HepG2 (cell line): Measurements from ENCODE around the gene GABBR2. TPM values are rescaled to one million over a fixed set of nuclear protein-coding genes. Genes with fewer than 3 reads are reported as not detected.

Experiments used
- ATAC-seq: fragments of 200-7000 bp; cut with Tn5 transposase; 3 replicates; pipeline ENCODE4 v1.9.1; 2020; ENCODE audit warnings: mild to moderate bottlenecking, moderate library complexity
- BruUV-seq: library from RNA; stranded (reverse); fragments of 400-500 nt; replicated peaks from 2 replicates; lab custom pipeline; 2021; lab: Mats Ljungman, UMichigan
- CTCF ChIA-PET: fragments of 300-600 bp; formaldehyde crosslinking; extraction: SDS; loops from one replicate; lab custom pipeline; 2021; ENCODE audit warnings: low total read pairs, inconsistent platforms, low intra/inter-chr PET ratio; lab: Yijun Ruan, JAX
- POLR2A ChIA-PET: fragments of 350-600 bp; sonication (Branson Sonifier 250); formaldehyde crosslinking; loops from one replicate; lab custom pipeline; 2020; ENCODE audit warnings: antibody characterized with exemption, inconsistent platforms; lab: Yijun Ruan, JAX
- DNase-seq: peaks from one replicate; pipeline ENCODE4 v3.0.0-alpha.2; 2015; ENCODE audit warnings: low spot score
- FAIRE-seq: peaks from 3 replicates; lab custom pipeline; 2011; peaks lifted over from hg19 to GRCh38; lab: Jason Lieb, UNC
- H2AFZ ChIP-seq: one replicate; pipeline ENCODE4 v1.6.1; 2011; ENCODE audit warnings: low read length, inconsistent platforms
- H3K27ac ChIP-seq: fragments of 300-600 bp; 3 replicates; pipeline ENCODE4 v1.8.0; 2011; ENCODE audit warnings: mixed run types, mild to moderate bottlenecking, mixed read lengths, low read length, inconsistent platforms; ENCODE audit not compliant: insufficient read depth; ENCODE audit errors: extremely low read length
- H3K27me3 ChIP-seq, 2 experiments: fragments of 200-600 bp in 1 of 2; 2 replicates in 1 of 2; 3 replicates in 1 of 2; pipeline versions ENCODE4 v1.6.0 to v1.8.0; 2011; ENCODE audit warnings: low read length in 2 of 2, mild to moderate bottlenecking in 2 of 2, moderate library complexity in 2 of 2, inconsistent platforms in 1 of 2; ENCODE audit not compliant: insufficient read depth in 2 of 2, control insufficient read depth in 1 of 2
- H3K36me3 ChIP-seq, 2 experiments: fragments of 200-600 bp in 1 of 2; replicated peaks in 1 of 2; 2 replicates in 1 of 2; 3 replicates in 1 of 2; pipeline versions ENCODE4 v1.5.1 to v1.8.0; 2011; ENCODE audit warnings: low read length in 2 of 2, inconsistent platforms in 1 of 2; ENCODE audit not compliant: insufficient read depth in 2 of 2, control insufficient read depth in 1 of 2
- H3K4me1 ChIP-seq: 2 replicates; pipeline ENCODE4 v1.5.1; 2012; ENCODE audit warnings: low read length, inconsistent platforms; ENCODE audit not compliant: insufficient read depth
- H3K4me2 ChIP-seq: 2 replicates; pipeline ENCODE4 v1.6.0; 2011; ENCODE audit warnings: low read depth, low read length, inconsistent platforms
- H3K4me3 ChIP-seq, 3 experiments: fragments of 200-600 bp in 1 of 3; sonication (generic), shearing (Covaris generic) in 1 of 3; replicated peaks in 1 of 3; 2 replicates each; pipeline ENCODE4 v1.5.1; 2011 to 2016; ENCODE audit warnings: low read length in 3 of 3, inconsistent platforms in 2 of 3, low read depth in 2 of 3, mild to moderate bottlenecking in 2 of 3, control low read depth in 1 of 3, mixed read lengths in 1 of 3; ENCODE audit not compliant: insufficient read depth in 1 of 3
- H3K79me2 ChIP-seq: one replicate; pipeline ENCODE4 v1.6.1; 2011; ENCODE audit warnings: low read length, inconsistent platforms; ENCODE audit not compliant: insufficient read depth
- H3K9ac ChIP-seq: 2 replicates; pipeline ENCODE4 v1.6.0; 2011; ENCODE audit warnings: mild to moderate bottlenecking, low read depth, low read length, inconsistent platforms; ENCODE audit not compliant: insufficient read depth
- H3K9me3 ChIP-seq: 2 replicates; pipeline ENCODE4 v1.5.1; 2012; ENCODE audit warnings: mild to moderate bottlenecking, low read length
- H4K20me1 ChIP-seq: 2 replicates; pipeline ENCODE4 v1.6.0; 2011; ENCODE audit warnings: inconsistent platforms, mild to moderate bottlenecking, low read length, moderate library complexity; ENCODE audit not compliant: insufficient read depth
- EZH2 ChIP-seq: conservative IDR thresholded peaks from 2 replicates; pipeline ENCODE4 v1.6.1; 2012; ENCODE audit warnings: mild to moderate bottlenecking, low read depth, low read length, moderate library complexity
- NCOA1 ChIP-seq: sonication (generic); formaldehyde crosslinking; IDR thresholded peaks from 2 replicates; pipeline ENCODE4 v1.9.0; 2021; ENCODE audit warnings: missing genetic modification reagents
- POLR2A ChIP-seq, 2 experiments: IDR thresholded peaks; 2 replicates each; pipeline ENCODE4 v1.6.1; 2011; ENCODE audit warnings: low read depth in 2 of 2, low read length in 2 of 2, mild to moderate bottlenecking in 1 of 2, moderate library complexity in 1 of 2; ENCODE audit not compliant: insufficient read depth in 1 of 2
- PPARG ChIP-seq: conservative IDR thresholded peaks from 2 replicates; pipeline ENCODE4 v1.6.1; 2016; ENCODE audit warnings: missing biosample characterization, missing genetic modification reagents
- RFXAP ChIP-seq: sonication (generic); formaldehyde crosslinking; IDR thresholded peaks from 2 replicates; pipeline ENCODE4 v1.4.0; 2020; ENCODE audit warnings: missing genetic modification reagents, borderline replicate concordance
- ZNF329 ChIP-seq: sonication (generic); formaldehyde crosslinking; IDR thresholded peaks from 2 replicates; pipeline ENCODE4 v1.9.0; 2021; ENCODE audit warnings: low read depth, mild to moderate bottlenecking, missing genetic modification reagents
- WGBS: methylation state at CpG from one replicate; pipeline ENCODE4 v1.1.6; 2017; ENCODE audit warnings: low lambda C conversion rate; 5-methylcytosine and 5-hydroxymethylcytosine counted together
- in situ Hi-C: cut with HindIII; loops from 2 replicates; pipeline ENCODE4 v1.10.0; 2017; ENCODE audit warnings: low pct_unique_long_range_greater_than_20kb; ENCODE audit not compliant: extremely low pct_ligation_motif_present
- intact Hi-C: fragments of 100-400 bp; cut with micrococcal nuclease; formaldehyde crosslinking; loops from one replicate; pipeline ENCODE4 v1.10.0; 2022; ENCODE audit not compliant: unreplicated experiment
- polyA plus RNA-seq, 8 experiments: library from polyadenylated mRNA; depleted of rRNA in 3 of 8; stranded (reverse) in 7 of 8; unstranded in 1 of 8; fragments of >200 nt; fragmentation: Illumina TruSeq in 4 of 8; extraction: Trizol in 4 of 8; gene quantifications; 2 replicates each; pipeline versions ENCODE4 v1.2.1 to v1.2.3, GENCODE V29; 2011 to 2016; ENCODE audit warnings: low read depth in 4 of 8, missing spikeins in 1 of 8, mixed read lengths in 1 of 8; ENCODE audit not compliant: insufficient read depth in 1 of 8
- total RNA-seq, 5 experiments: library from RNA; depleted of rRNA; stranded (reverse); fragments of >200 nt; fragmentation: Illumina TruSeq; extraction: Trizol; gene quantifications; 2 replicates each; pipeline ENCODE4 v1.2.3, GENCODE V29; 2016; ENCODE audit warnings: low read depth in 1 of 5
- TF ChIP-seq, protein P1 (sequence below): sonication (generic); formaldehyde crosslinking; IDR thresholded peaks from 2 replicates; pipeline ENCODE4 v1.4.0; 2020; ENCODE audit warnings: mild to moderate bottlenecking, missing genetic modification reagents
- TF ChIP-seq, protein P2 (sequence below): sonication (generic); formaldehyde crosslinking; IDR thresholded peaks from 2 replicates; pipeline ENCODE4 v1.4.0; 2020; ENCODE audit warnings: mild to moderate bottlenecking, low read depth, missing genetic modification reagents
- TF ChIP-seq, protein P3 (sequence below): sonication (generic); formaldehyde crosslinking; conservative IDR thresholded peaks from 2 replicates; pipeline ENCODE4 v1.4.0; 2020; ENCODE audit warnings: missing genetic modification reagents
- TF ChIP-seq, protein P4 (sequence below), 2 experiments: sonication (generic) in 1 of 2; formaldehyde crosslinking in 1 of 2; IDR thresholded peaks; 2 replicates each; pipeline versions ENCODE4 v1.4.0 to v1.6.1; 2016 to 2020; ENCODE audit warnings: borderline replicate concordance in 1 of 2, low read depth in 1 of 2, mild to moderate bottlenecking in 1 of 2, missing genetic modification reagents in 1 of 2

GABBR2 gene
- total and polyA plus RNA-seq, 2 of the 13 experiments (the other 11 are each of a cell fraction or from before 2014, with no cell fraction given), result 0.02 TPM; not detected in 1

DNA sequence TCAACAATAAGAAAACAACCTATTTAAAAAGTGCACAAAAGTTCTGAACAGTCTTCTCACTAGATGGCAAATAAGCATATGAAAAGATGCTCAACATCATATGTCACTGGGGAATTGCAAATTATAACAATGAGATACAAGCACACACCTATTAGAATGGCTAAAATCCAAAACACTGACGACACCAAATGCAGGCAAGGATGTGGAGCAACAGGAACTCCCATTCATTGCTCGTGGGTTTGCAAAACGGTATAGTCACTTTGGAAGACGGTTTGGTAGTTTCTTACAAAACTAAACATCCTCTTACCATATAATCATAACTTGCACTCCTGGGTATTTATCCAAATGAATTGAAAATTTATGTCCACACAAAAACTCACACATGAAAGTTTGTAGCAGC lies 352.4 kb downstream of the GABBR2 start:
- no TSS peak for BruUV-seq
- ChIA-PET POLR2A (no interaction called here), CTCF (no interaction called here)
- Histone ChIP-seq H3K79me2 (no peaks in the 10 kb centered on the region), H3K9me3 (no peaks in the 10 kb centered on the region), H3K4me1 (no peaks in the 10 kb centered on the region), H4K20me1 (no peaks in the 10 kb centered on the region), H3K36me3 (no peaks in the 10 kb centered on the region), H3K27ac (no peak overlapping the region), H3K4me3 (no peak overlapping the region), H3K4me2 (no peak overlapping the region), H2AFZ (no peak overlapping the region), H3K27me3 (peaks cover 0 to 9% of the 10 kb centered on the region in 2 experiments; a peak in 1 of 5 replicates), H3K9ac (no peak overlapping the region)
- 0% methylated on average over 4 of the region's 4 CpGs for WGBS
- in situ Hi-C loops (no loop called here), intact Hi-C loops (no loop called here)
- DNase-seq, result no peak
- no peak for FAIRE-seq
- no peak for ATAC-seq
- no peak for TF ChIP-seq PPARG

DNA sequence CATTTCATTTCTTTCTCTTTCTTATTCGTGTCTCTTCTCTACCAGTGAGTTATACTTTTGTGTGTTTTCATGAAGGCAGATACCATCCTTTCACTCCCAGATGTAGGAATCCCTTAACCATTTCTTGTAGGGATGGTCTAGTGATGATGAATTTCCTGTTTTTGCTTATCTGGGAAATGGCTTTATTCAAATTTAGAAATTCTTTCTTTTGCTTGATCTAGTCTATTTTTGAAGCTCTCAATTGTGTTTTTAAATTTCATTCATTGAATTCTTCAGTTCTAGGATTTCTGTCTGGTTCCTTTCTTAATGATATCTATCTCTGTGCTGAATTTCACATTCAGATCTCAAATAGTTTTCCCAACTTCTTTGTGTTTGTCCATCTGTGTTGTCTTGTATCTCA lies 357.4 kb downstream of the GABBR2 start:
- ChIA-PET CTCF (no interaction called here), POLR2A (no interaction called here)
- no peak for DNase-seq
- H3K9ac ChIP-seq, result no peak overlapping the region
- intact Hi-C loops (no loop called here), in situ Hi-C loops (no loop called here)
- no peaks in the 10 kb centered on the region for H3K27me3 ChIP-seq
- no peak for ATAC-seq
- no peaks in the 10 kb centered on the region for H4K20me1 ChIP-seq
- no peaks in the 10 kb centered on the region for H3K79me2 ChIP-seq
- no peak overlapping the region for H2AFZ ChIP-seq
- no peak for FAIRE-seq
- no TSS peak for BruUV-seq
- no peak overlapping the region for H3K27ac ChIP-seq
- H3K9me3 ChIP-seq, result no peaks in the 10 kb centered on the region
- no peaks in the 10 kb centered on the region for H3K4me1 ChIP-seq
- H3K4me2 ChIP-seq, result no peak overlapping the region
- 0% methylated on average over 1 of the region's 1 CpG for WGBS
- H3K4me3 ChIP-seq, result no peak overlapping the region
- H3K36me3 ChIP-seq, result no peaks in the 10 kb centered on the region
- TF ChIP-seq, protein P1, sequence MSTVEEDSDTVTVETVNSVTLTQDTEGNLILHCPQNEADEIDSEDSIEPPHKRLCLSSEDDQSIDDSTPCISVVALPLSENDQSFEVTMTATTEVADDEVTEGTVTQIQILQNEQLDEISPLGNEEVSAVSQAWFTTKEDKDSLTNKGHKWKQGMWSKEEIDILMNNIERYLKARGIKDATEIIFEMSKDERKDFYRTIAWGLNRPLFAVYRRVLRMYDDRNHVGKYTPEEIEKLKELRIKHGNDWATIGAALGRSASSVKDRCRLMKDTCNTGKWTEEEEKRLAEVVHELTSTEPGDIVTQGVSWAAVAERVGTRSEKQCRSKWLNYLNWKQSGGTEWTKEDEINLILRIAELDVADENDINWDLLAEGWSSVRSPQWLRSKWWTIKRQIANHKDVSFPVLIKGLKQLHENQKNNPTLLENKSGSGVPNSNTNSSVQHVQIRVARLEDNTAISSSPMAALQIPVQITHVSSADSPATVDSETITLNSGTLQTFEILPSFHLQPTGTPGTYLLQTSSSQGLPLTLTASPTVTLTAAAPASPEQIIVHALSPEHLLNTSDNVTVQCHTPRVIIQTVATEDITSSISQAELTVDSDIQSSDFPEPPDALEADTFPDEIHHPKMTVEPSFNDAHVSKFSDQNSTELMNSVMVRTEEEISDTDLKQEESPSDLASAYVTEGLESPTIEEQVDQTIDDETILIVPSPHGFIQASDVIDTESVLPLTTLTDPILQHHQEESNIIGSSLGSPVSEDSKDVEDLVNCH (CRISPR knock-in tag), result no peak
- no peak for TF ChIP-seq RFXAP (CRISPR knock-in tag)
- TF ChIP-seq, protein P2, sequence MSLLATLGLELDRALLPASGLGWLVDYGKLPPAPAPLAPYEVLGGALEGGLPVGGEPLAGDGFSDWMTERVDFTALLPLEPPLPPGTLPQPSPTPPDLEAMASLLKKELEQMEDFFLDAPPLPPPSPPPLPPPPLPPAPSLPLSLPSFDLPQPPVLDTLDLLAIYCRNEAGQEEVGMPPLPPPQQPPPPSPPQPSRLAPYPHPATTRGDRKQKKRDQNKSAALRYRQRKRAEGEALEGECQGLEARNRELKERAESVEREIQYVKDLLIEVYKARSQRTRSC (CRISPR knock-in tag), result no peak
- TF ChIP-seq, protein P3, sequence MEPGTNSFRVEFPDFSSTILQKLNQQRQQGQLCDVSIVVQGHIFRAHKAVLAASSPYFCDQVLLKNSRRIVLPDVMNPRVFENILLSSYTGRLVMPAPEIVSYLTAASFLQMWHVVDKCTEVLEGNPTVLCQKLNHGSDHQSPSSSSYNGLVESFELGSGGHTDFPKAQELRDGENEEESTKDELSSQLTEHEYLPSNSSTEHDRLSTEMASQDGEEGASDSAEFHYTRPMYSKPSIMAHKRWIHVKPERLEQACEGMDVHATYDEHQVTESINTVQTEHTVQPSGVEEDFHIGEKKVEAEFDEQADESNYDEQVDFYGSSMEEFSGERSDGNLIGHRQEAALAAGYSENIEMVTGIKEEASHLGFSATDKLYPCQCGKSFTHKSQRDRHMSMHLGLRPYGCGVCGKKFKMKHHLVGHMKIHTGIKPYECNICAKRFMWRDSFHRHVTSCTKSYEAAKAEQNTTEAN (CRISPR knock-in tag), result no peak
- no peak for TF ChIP-seq NCOA1 (CRISPR knock-in tag)
- TF ChIP-seq ZNF329, result no peak
- no peak for TF ChIP-seq POLR2A (IDR thresholded peaks at IDR 0.05; ENCODE audit: insufficient read depth in 1 of 2, low read depth in 2 of 2, low read length in 2 of 2)
- TF ChIP-seq, protein P4, sequence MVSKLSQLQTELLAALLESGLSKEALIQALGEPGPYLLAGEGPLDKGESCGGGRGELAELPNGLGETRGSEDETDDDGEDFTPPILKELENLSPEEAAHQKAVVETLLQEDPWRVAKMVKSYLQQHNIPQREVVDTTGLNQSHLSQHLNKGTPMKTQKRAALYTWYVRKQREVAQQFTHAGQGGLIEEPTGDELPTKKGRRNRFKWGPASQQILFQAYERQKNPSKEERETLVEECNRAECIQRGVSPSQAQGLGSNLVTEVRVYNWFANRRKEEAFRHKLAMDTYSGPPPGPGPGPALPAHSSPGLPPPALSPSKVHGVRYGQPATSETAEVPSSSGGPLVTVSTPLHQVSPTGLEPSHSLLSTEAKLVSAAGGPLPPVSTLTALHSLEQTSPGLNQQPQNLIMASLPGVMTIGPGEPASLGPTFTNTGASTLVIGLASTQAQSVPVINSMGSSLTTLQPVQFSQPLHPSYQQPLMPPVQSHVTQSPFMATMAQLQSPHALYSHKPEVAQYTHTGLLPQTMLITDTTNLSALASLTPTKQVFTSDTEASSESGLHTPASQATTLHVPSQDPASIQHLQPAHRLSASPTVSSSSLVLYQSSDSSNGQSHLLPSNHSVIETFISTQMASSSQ (IDR thresholded peaks at IDR 0.05; ENCODE audit: low read depth), result no peak
- TF ChIP-seq, protein P4 (CRISPR knock-in tag; IDR thresholded peaks at IDR 0.05; ENCODE audit: borderline replicate concordance), result no peak
- TF ChIP-seq EZH2, result no peak
